ENCODE results near the gene ST6GALNAC2.

GRCh38 chr17:76575570-76575969 is 10.1 kb downstream of the ST6GALNAC2 start:
- no peak for TF ChIP-seq POLR2A (IDR thresholded peaks at IDR 0.05)
- TF ChIP-seq CTCF (IDR thresholded peaks at IDR 0.05) = no peak
